Retinal pigment epithelial cell (primary cell): Measurements from ENCODE around the gene TEX22.

Experiments used
- DNase-seq: peaks from one replicate; pipeline ENCODE4 v3.0.0-alpha.2; 2010; ENCODE audit warnings: low read depth
- H3K4me3 ChIP-seq: 2 replicates; pipeline ENCODE4 v1.5.1; 2011; ENCODE audit warnings: mild to moderate bottlenecking, low read length, control low read depth, moderate library complexity
- TF ChIP-seq, protein P1 (sequence below): conservative IDR thresholded peaks from 2 replicates; pipeline ENCODE4 v1.5.1; 2011; ENCODE audit warnings: low read depth, low read length, control low read depth, inconsistent platforms

The TEX22 gene

DNA sequence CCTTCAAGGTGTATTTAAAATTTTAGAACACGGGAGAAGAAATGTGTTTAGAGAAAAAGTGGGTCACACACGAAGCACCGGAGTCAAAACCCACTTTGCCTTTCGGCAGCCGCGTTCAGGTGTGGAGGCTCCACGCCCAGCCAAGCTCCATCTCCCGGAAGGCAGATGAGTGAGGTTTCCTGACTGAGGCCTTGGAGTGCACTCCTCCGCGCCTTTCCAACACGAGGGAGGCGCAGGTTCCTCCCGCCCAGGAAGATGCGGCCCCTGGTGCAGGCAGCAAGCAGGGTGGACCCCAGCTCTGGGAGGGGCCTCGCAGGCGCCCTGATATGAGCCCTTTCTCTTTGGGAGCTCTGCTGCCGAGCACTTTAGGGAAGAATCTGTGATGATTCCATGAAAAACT is 43.8 kb downstream of the TEX22 start:
- TF ChIP-seq, protein P1, sequence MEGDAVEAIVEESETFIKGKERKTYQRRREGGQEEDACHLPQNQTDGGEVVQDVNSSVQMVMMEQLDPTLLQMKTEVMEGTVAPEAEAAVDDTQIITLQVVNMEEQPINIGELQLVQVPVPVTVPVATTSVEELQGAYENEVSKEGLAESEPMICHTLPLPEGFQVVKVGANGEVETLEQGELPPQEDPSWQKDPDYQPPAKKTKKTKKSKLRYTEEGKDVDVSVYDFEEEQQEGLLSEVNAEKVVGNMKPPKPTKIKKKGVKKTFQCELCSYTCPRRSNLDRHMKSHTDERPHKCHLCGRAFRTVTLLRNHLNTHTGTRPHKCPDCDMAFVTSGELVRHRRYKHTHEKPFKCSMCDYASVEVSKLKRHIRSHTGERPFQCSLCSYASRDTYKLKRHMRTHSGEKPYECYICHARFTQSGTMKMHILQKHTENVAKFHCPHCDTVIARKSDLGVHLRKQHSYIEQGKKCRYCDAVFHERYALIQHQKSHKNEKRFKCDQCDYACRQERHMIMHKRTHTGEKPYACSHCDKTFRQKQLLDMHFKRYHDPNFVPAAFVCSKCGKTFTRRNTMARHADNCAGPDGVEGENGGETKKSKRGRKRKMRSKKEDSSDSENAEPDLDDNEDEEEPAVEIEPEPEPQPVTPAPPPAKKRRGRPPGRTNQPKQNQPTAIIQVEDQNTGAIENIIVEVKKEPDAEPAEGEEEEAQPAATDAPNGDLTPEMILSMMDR = no peak
- no peak for DNase-seq
- no peak overlapping the region for H3K4me3 ChIP-seq

DNA sequence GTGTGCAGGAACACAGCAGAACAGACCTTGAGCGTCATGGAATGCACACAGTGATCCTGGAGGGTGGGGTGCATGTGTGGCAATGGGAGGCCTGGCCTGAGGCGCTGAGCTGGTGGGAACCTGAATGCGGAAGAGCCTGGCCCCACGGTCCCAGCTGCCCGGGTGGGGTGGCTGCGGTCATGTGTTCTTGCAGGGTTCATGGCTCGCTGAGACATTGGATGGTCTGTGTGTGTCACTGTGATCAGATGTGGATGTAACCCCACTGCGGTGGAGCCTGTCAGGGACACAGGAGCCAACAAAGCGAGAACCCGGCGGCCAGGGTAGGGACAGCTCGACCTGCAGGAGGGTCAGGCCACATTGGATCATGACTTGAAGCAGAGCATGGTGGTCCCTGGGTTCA is 44.5 kb downstream of the TEX22 start:
- TF ChIP-seq, protein P1 = no peak
- no peak overlapping the region for H3K4me3 ChIP-seq
- DNase-seq = no peak

DNA sequence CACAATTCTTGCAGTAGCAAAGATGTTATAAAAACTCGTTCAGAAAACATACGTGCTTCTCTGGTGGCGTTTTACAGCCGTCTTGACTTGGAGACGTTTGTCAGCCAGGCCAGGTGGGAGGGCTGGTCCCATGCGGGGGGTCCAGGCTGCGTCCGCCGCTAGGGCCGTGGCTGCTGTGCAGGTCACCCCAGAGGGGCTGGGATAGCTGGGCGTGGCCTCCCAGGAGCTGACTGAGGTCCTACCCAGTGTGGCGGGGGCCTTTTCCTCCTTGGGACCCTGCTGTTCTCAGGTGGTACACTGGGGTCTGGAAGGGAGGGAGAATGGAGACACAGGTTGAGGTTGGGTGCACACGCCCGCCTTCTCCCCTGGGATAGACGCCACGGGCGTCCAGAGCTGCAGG is 46.5 kb downstream of the TEX22 start:
- TF ChIP-seq, protein P1 = no peak
- DNase-seq = no peak
- H3K4me3 ChIP-seq = no peak overlapping the region

DNA sequence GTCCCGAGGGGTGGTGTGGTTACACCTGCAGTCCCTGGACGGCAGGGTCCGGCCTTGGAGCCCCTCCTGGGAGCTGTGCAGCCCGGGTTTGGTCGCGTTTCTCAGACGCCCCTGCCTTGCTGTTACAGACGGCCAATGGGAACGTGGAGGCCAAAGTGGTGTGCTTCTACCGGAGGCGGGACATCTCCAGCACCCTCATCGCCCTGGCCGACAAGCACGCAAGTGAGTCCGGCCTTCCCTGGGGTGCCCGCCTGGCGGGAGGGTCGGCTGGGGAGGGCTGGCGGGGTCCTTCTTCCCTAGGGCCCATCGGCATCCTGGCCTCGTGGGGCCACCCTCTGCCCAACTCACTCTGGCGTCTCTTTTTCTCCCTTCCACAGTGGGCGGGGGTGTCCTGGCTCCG is 47.0 kb downstream of the TEX22 start:
- TF ChIP-seq, protein P1 = no peak
- no peak for DNase-seq
- no peak overlapping the region for H3K4me3 ChIP-seq

DNA sequence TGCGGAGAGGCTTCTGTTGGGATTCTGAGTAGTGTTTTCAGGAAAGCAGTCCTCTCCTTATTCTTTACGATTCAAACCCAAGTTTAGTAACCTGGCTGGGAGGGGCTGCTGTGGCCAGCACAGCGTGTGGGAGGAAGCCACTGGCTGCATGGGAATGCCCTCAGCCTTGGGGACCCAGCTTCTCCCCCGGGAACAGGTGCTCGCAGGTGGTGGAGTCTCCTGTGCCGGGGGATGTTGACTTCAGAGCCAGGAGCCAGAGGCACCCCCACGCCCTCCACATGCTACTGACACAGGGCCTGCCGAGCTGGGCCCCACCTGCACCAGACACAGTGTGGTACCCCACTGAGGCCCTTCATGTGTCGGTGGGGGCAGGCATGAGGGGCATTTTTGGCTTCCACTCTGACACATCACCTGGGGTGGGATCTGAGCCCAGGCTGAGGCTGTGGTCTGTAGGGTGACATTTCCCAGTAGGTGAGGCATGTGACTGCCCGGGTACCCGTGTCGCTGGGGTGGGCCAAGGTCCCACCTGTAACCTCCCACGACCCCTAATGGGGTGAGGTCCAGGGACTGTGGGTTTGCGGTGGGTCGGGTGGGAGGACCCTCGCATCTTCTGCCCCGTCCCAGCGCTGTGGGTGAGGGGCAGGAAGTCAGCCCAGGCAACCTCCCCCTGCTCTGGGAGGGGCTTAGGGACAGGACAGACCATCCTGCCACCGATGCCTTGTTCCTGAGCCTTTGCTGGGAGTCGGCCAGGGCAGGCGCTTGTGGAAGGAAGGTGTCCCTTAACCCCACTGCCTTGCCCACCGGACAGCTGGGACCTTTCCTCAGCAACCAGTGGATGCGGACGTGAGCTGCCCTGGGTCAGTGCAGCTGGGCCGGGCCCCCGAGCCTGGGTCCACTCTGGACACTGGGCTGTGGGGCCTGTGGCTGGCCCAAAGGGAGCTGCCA is 47.8 kb downstream of the TEX22 start:
- TF ChIP-seq, protein P1 = no peak
- no peak overlapping the region for H3K4me3 ChIP-seq
- DNase-seq = no peak

DNA sequence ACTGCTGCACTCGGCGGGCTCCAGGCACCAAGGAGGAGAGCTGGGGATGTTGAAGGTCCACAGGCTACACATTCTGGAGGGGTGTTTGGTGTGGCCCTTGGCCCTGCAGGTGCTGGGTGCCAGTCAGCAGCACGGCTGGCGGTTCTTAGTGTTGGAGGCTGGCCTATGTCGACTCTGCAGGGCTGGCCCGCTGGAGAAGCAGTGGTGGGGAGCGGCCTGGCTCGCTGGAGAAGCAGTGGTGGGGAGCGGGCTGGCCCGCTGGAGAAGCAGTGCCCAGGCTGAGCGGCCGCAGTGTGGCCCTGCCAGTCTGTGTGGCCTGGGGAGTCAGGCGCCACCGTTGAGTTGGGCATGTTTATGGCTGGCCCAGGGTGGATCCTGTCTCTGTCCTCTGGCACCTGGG is 48.6 kb downstream of the TEX22 start:
- no peak for DNase-seq
- H3K4me3 ChIP-seq = no peak overlapping the region
- TF ChIP-seq, protein P1 = no peak
